Measurements from ENCODE around the gene SLC7A6. TPM values are rescaled to one million over a fixed set of nuclear protein-coding genes. Genes with fewer than 3 reads are reported as not detected.

Gene SLC7A6
- total RNA-seq, 1 donor: 15.2 TPM

DNA sequence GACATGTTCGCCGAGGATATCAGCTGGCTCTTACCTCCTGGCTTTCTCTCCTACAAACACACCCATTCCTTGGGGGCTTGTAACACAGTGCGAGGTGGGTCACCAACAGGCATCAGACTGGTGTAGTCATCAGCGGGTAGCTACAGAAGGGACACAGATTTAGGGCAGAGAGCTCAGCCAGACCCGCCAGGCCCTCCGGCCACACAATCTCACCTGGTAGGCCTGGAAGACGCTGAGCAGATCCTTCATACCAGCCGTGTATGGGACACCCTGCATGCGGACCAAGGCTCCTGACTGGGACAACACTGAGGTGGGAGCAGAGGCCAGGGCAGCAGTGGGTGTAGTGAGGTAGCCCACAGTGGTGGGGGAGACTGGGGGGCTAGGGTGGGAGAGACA, 34.2 kb upstream of the SLC7A6 start:
- DNase-seq (ENCODE audit: low read depth): no peak
- no peak for TF ChIP-seq CTCF (IDR thresholded peaks at IDR 0.05; ENCODE audit: insufficient read depth, low read length)
- no peak overlapping the region for H3K4me3 ChIP-seq (ENCODE audit: low read depth, low read length)

DNA sequence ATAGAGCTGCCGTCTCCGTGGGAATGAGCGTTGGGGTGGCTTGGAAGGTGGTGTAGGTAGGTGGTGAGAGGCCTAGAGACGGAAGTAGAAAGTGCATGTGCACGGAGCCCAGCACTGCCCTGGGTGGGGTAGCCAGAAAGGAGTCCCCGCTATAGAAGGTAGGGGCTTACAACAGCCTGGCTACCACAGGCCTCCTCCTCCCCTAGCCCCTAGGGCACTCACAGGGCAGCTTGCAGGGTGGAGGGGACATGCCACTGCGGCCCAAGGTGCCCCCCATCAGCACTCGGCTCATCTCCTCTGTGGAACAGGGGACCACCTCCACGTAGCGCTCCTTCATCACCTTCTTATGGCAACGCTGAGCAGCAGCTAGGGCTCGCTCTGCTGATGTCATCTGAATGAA, 33.4 kb upstream of the SLC7A6 start:
- H3K4me3 ChIP-seq (ENCODE audit: low read depth, low read length): no peak overlapping the region
- no peak for TF ChIP-seq CTCF (IDR thresholded peaks at IDR 0.05; ENCODE audit: insufficient read depth, low read length)
- no peak for DNase-seq (ENCODE audit: low read depth)

DNA sequence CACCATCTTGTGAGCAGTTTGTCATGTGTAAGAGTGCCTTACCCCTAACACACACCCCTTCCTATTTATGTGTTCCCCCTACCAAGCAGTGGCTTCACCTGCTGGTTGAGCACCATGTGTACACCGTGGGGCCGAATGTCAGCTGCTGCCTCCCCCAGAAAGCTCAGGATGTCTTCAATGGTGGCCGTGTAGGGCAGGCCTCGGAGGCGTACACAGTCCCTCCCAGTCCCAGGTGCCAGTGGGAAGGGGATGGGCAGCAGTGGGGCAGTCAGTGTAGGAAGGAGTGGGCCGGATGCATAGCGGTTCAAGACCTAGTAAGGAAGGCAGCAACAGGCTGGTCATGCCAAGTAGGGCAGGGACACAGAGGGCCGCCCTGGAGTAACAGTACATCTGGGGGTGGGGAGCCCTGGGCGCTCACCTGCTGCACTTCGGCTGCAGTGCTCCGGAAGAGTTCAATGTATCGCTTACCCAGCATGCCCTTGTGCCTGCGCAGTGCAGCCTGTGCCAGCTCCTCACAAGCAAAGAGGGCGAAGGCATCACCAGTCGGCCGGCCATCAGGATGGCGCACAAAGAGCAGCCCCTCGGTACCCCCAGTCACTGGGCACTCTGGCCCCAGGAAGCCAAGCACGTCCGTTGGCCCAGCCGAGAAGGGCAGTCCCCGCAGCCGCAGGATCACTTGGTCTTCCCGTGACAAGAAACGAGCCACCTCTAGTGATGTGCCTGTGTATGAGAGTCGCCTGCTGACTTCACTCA, 32.8 kb upstream of the SLC7A6 start:
- H3K4me3 ChIP-seq (ENCODE audit: low read depth, low read length): no peak overlapping the region
- DNase-seq (ENCODE audit: low read depth): no peak
- TF ChIP-seq CTCF (IDR thresholded peaks at IDR 0.05; ENCODE audit: insufficient read depth, low read length): no peak

DNA sequence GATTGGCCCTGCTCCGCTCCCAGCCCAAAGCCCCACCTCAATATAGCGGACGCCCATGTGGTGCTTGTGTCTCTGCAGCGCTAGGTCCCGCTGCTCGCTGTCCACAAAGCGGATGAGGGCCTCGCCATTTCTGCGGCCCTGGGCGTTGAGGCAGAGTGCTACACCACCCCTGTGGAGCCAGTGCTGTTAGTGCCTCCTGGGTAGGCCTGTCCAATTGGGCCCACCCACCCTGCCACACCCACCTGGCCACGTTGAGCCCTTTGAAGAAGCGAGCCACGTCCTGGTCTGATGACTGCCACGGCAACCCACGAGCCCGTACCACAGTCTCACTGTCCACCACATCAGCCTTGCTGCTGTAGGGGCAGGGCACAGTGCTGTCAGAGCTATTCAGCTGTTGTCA, 32.0 kb upstream of the SLC7A6 start:
- no peak for TF ChIP-seq CTCF (IDR thresholded peaks at IDR 0.05; ENCODE audit: insufficient read depth, low read length)
- no peak for DNase-seq (ENCODE audit: low read depth)

DNA sequence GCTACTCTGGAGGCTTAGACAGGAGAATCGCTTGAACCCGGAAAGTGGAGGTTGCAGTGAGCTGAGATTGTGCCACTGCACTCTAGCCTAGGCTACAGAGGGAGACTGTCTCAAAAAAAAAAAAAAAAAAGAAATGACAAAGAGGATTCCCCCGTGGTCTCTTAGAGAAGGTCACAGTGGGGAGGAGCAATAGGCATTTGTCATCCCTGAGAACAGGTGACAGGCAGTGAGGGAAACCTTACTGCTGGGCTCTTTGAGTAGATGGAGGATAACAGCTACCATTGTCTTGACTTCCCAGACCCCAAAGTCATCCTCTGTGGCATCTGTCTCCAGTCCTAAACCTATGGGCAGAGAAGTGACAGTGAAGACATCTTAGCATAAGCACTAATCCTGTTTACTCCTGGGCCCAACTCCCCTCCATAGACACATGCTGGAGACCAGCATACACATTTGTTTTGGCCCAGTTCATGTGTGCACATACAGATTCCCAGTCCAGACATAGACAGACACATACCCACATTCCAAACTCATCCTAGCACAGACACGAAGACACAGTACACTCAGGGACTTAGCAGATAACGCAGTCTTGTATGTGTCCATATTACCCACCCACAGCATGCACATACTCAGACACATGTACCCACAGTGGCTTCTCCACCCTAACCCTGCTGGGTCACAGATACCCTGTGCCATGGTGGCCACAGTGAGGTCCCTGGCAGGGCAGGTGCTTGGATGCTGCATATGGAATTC, 31.1 kb upstream of the SLC7A6 start:
- TF ChIP-seq CTCF (IDR thresholded peaks at IDR 0.05; ENCODE audit: insufficient read depth, low read length): no peak
- DNase-seq (ENCODE audit: low read depth): no peak
- no peak overlapping the region for H3K4me3 ChIP-seq (ENCODE audit: low read depth, low read length)

More for the DNA sequence above, 32.0 kb upstream of the SLC7A6 start:
- H3K4me3 ChIP-seq (ENCODE audit: low read depth, low read length): no peak overlapping the region

- H3K4me3 ChIP-seq (ENCODE audit: low read depth, low read length): no peak overlapping the region
- no peak for DNase-seq (ENCODE audit: low read depth)
- no peak for TF ChIP-seq CTCF (IDR thresholded peaks at IDR 0.05; ENCODE audit: insufficient read depth, low read length)
Observed at GRCh38 chr16:68233835-68234187, 30.5 kb upstream of the SLC7A6 start.

Data from fibroblast of the aortic adventitia (primary cell).